Mucosa of stomach (tissue), 1 donor: Measurements from ENCODE around the gene CD53.
A peak's percentile ranks its signal among the peaks of the same experiment; 100 is the strongest.
"Not testable (repeated sequence)": the region's sequence is repeated elsewhere in the genome, so short reads cannot be mapped to it uniquely, and the experiment has no call there.

Experiments
- H3K27me3 ChIP-seq: one replicate; pipeline ENCODE4 v1.7.0; 2013; ENCODE audit warnings: mild to moderate bottlenecking, low read length; ENCODE audit not compliant: control insufficient read depth, insufficient read depth
- H3K36me3 ChIP-seq: one replicate; pipeline ENCODE4 v1.7.0; 2013; ENCODE audit warnings: low read length; ENCODE audit not compliant: control insufficient read depth, insufficient read depth
- H3K4me1 ChIP-seq: one replicate; pipeline ENCODE4 v1.7.0; 2013; ENCODE audit warnings: mild to moderate bottlenecking, low read length; ENCODE audit not compliant: control insufficient read depth, insufficient read depth
- H3K4me3 ChIP-seq: one replicate; pipeline ENCODE4 v1.7.0; 2013; ENCODE audit warnings: low read length
- H3K9ac ChIP-seq: one replicate; pipeline ENCODE4 v1.7.0; 2013; ENCODE audit warnings: mild to moderate bottlenecking, low read length, moderate library complexity
- H3K9me3 ChIP-seq: one replicate; pipeline ENCODE4 v1.7.0; 2013; ENCODE audit warnings: mild to moderate bottlenecking, low read length, moderate library complexity; ENCODE audit not compliant: control insufficient read depth
- donor health status: Pancreatic carcinoma.

CD53 gene

GRCh38 chr1:110872745-110873720, at the start of gene CD53:
Gene CD53, plus strand, starts transcription at chr1:110873148. Its CDS starts 18,261 bp downstream, at chr1:110891409.
- H3K9ac ChIP-seq = peak within 1 kb of the TSS; percentile 52
- peaks cover 7% of the 10 kb centered on the region for H3K4me1 ChIP-seq
- H3K27me3 ChIP-seq = no peaks in the 10 kb centered on the region
- no peak within 1 kb of the TSS for H3K4me3 ChIP-seq
- no peaks in the 10 kb centered on the region for H3K36me3 ChIP-seq
- H3K9me3 ChIP-seq = no peaks in the 10 kb centered on the region

GRCh38 chr1:110824192-110824591, 48.8 kb upstream of the CD53 start:
- Histone ChIP-seq H3K27me3 (no peaks in the 10 kb centered on the region), H3K36me3 (no peaks in the 10 kb centered on the region), H3K9me3 (no peaks in the 10 kb centered on the region), H3K9ac (no peak overlapping the region), H3K4me1 (no peaks in the 10 kb centered on the region), H3K4me3 (no peak overlapping the region)

GRCh38 chr1:110829955-110830553, 42.9 kb upstream of the CD53 start:
- H3K9ac ChIP-seq = no peak overlapping the region

GRCh38 chr1:110833779-110834178, 39.2 kb upstream of the CD53 start:
- not testable (repeated sequence) for H3K36me3 ChIP-seq, H3K27me3 ChIP-seq, H3K4me3 ChIP-seq

More at GRCh38 chr1:110829955-110830553, 42.9 kb upstream of the CD53 start:
- no peaks in the 10 kb centered on the region for H3K36me3 ChIP-seq
- no peak overlapping the region for H3K4me3 ChIP-seq
- no peaks in the 10 kb centered on the region for H3K4me1 ChIP-seq
- no peaks in the 10 kb centered on the region for H3K9me3 ChIP-seq
- no peaks in the 10 kb centered on the region for H3K27me3 ChIP-seq

GRCh38 chr1:110846861-110847260, 26.1 kb upstream of the CD53 start:
- no peaks in the 10 kb centered on the region for H3K9me3 ChIP-seq
- H3K27me3 ChIP-seq = no peaks in the 10 kb centered on the region
- no peaks in the 10 kb centered on the region for H3K36me3 ChIP-seq
- H3K4me1 ChIP-seq = no peaks in the 10 kb centered on the region
- no peak overlapping the region for H3K9ac ChIP-seq
- H3K4me3 ChIP-seq = no peak overlapping the region

More at GRCh38 chr1:110833779-110834178, 39.2 kb upstream of the CD53 start:
- not testable (repeated sequence) for H3K9ac ChIP-seq, H3K4me1 ChIP-seq, H3K9me3 ChIP-seq

GRCh38 chr1:110850145-110850544, 22.8 kb upstream of the CD53 start:
- H3K4me3 ChIP-seq = no peak overlapping the region
- H3K4me1 ChIP-seq = no peaks in the 10 kb centered on the region
- no peaks in the 10 kb centered on the region for H3K36me3 ChIP-seq
- no peaks in the 10 kb centered on the region for H3K9me3 ChIP-seq
- H3K27me3 ChIP-seq = no peaks in the 10 kb centered on the region
- H3K9ac ChIP-seq = no peak overlapping the region

- H3K9me3 ChIP-seq = no peaks in the 10 kb centered on the region
- no peaks in the 10 kb centered on the region for H3K4me1 ChIP-seq
- H3K27me3 ChIP-seq = no peaks in the 10 kb centered on the region
- no peak overlapping the region for H3K4me3 ChIP-seq
- H3K36me3 ChIP-seq = no peaks in the 10 kb centered on the region
- H3K9ac ChIP-seq = no peak overlapping the region
Measured at GRCh38 chr1:110850627-110851026, 22.3 kb upstream of the CD53 start.

- Histone ChIP-seq H3K4me1 (no peaks in the 10 kb centered on the region), H3K9me3 (no peaks in the 10 kb centered on the region), H3K9ac (no peak overlapping the region), H3K27me3 (no peaks in the 10 kb centered on the region), H3K36me3 (no peaks in the 10 kb centered on the region), H3K4me3 (no peak overlapping the region)
Measured at GRCh38 chr1:110853135-110853534, 19.8 kb upstream of the CD53 start.

GRCh38 chr1:110856410-110856809, 16.5 kb upstream of the CD53 start:
- no peak overlapping the region for H3K4me3 ChIP-seq
- no peaks in the 10 kb centered on the region for H3K4me1 ChIP-seq
- no peaks in the 10 kb centered on the region for H3K27me3 ChIP-seq
- H3K36me3 ChIP-seq = no peaks in the 10 kb centered on the region
- H3K9me3 ChIP-seq = no peaks in the 10 kb centered on the region
- H3K9ac ChIP-seq = no peak overlapping the region

- Histone ChIP-seq H3K9ac (no peak overlapping the region), H3K27me3 (no peaks in the 10 kb centered on the region), H3K36me3 (no peaks in the 10 kb centered on the region), H3K4me1 (no peaks in the 10 kb centered on the region), H3K9me3 (no peaks in the 10 kb centered on the region), H3K4me3 (no peak overlapping the region)
Measured at GRCh38 chr1:110857964-110858948, 14.7 kb upstream of the CD53 start.

GRCh38 chr1:110859062-110859461, 13.9 kb upstream of the CD53 start:
- H3K9ac ChIP-seq = no peak overlapping the region
- no peaks in the 10 kb centered on the region for H3K9me3 ChIP-seq
- no peaks in the 10 kb centered on the region for H3K27me3 ChIP-seq
- no peaks in the 10 kb centered on the region for H3K36me3 ChIP-seq
- no peak overlapping the region for H3K4me3 ChIP-seq
- H3K4me1 ChIP-seq = no peaks in the 10 kb centered on the region
